Frontal cortex (tissue), 4 donors: Measurements from ENCODE around the gene MESD. TPM values are rescaled to one million over a fixed set of nuclear protein-coding genes. Genes with fewer than 3 reads are reported as not detected.
A peak's percentile ranks its signal among the peaks of the same experiment; 100 is the strongest.

Experiments used
- DNase-seq, 2 donors: peaks; one replicate each; pipeline ENCODE4 v3.0.0; 2012; ENCODE audit warnings: low spot score in 2 of 2
- FAIRE-seq: peaks from 2 replicates; lab custom pipeline; 2012; peaks lifted over from hg19 to GRCh38; lab: Jason Lieb, UNC
- total RNA-seq: library from RNA; depleted of rRNA; stranded (reverse); fragments of >200 nt; gene quantifications from one replicate; pipeline ENCODE4 v1.2.3, GENCODE V29; 2014
- donor health status: control.
- donor health status: control.
- donor health status: control.

The MESD gene
- total RNA-seq, 1 donor from 2014 or later = 12.2 TPM

- FAIRE-seq (no peak), DNase-seq (no peak)
Observed at GRCh38 chr15:81016489-81017068, 27.0 kb upstream of the MESD start.

GRCh38 chr15:81015621-81016488 is 26.2 kb upstream of the MESD start:
- DNase-seq (no peak), FAIRE-seq (no peak)

- no peak for DNase-seq
- FAIRE-seq = no peak
Observed at GRCh38 chr15:81014446-81015093, 25.0 kb upstream of the MESD start.

GRCh38 chr15:81013396-81013929 is 23.8 kb upstream of the MESD start:
- FAIRE-seq (no peak), DNase-seq (no peak)

GRCh38 chr15:81012588-81012987 is 23.0 kb upstream of the MESD start:
- FAIRE-seq = no peak
- DNase-seq = no peak

GRCh38 chr15:81011593-81011992 is 22.0 kb upstream of the MESD start:
- DNase-seq (no peak), FAIRE-seq (no peak)

- DNase-seq (no peak), FAIRE-seq (no peak)
Observed at GRCh38 chr15:81010086-81010485, 20.5 kb upstream of the MESD start.

GRCh38 chr15:81008312-81008711 is 18.7 kb upstream of the MESD start:
- no peak for FAIRE-seq
- no peak for DNase-seq

GRCh38 chr15:81007428-81008064 is 17.9 kb upstream of the MESD start:
- DNase-seq = no peak
- FAIRE-seq = no peak

- DNase-seq (no peak), FAIRE-seq (no peak)
Observed at GRCh38 chr15:81006124-81006523, 16.5 kb upstream of the MESD start.

- FAIRE-seq = no peak
Observed at GRCh38 chr15:81003097-81003350, 13.4 kb upstream of the MESD start.

GRCh38 chr15:81002331-81003096 is 12.9 kb upstream of the MESD start:
- FAIRE-seq (no peak), DNase-seq (no peak)

More at GRCh38 chr15:81003097-81003350, 13.4 kb upstream of the MESD start:
- no peak for DNase-seq

GRCh38 chr15:81002009-81002330 is 12.4 kb upstream of the MESD start:
- FAIRE-seq (no peak), DNase-seq (peak in 1 of 2 donors; percentile 59)

- DNase-seq = peak; percentile 62 to 71
Observed at GRCh38 chr15:81001152-81002008, 11.8 kb upstream of the MESD start.

GRCh38 chr15:81000624-81001151 is 11.1 kb upstream of the MESD start, which contains the start of gene TLNRD1:
TLNRD1 (plus strand) TSS chr15:81000923; CDS start chr15:81002272, 1,349 bp downstream.
- DNase-seq = peak; percentile 88 to 90
- no peak for FAIRE-seq

More at GRCh38 chr15:81001152-81002008, 11.8 kb upstream of the MESD start:
- no peak for FAIRE-seq

- DNase-seq (no peak), FAIRE-seq (no peak)
Observed at GRCh38 chr15:81000144-81000623, 10.6 kb upstream of the MESD start.

- DNase-seq (no peak), FAIRE-seq (no peak)
Observed at GRCh38 chr15:80999623-81000036, 10.0 kb upstream of the MESD start.

GRCh38 chr15:80998251-80998650 is 8.6 kb upstream of the MESD start:
- no peak for FAIRE-seq

More at GRCh38 chr15:80998251-80998650, 8.6 kb upstream of the MESD start:
- DNase-seq = no peak
